ENCODE measurements around the gene EZR.
A peak's percentile ranks its signal among the peaks of the same experiment; 100 is the strongest.

Gene EZR

DNA sequence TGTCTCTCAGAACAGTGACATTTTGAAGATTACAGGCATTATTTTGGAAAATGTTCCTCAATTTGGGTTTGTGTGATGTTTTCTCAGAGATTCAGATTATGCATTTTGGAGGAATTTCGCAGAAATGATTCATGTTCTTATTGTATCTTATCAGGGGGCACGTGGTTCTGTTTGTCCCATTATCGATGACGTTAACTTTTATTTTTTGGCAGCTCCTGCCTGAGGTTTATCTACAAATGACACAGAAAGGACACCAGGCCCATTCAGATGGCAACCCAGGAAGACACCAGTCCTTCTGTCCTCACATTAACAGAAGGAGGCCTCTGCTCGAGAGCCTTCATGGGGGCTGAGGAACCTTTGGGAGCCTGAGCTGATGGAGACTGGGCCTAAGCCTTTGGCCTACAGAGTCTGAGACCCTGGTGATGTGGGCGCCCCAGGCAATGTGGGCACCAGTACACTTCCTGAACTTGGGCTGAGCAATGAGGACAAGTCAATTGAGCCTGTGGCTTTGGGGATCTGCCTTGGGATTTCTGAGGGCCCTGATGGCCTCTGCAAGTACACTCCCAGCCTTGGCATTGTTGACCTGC is 41.2 kb upstream of the EZR start:
- H3K36me3 ChIP-seq (ENCODE audit: insufficient read depth, insufficient read length, low read length): no peaks in the 10 kb centered on the region
- H3K27me3 ChIP-seq (ENCODE audit: insufficient read depth, insufficient read length): no peaks in the 10 kb centered on the region
- no peaks in the 10 kb centered on the region for H3K9me3 ChIP-seq (ENCODE audit: insufficient read depth, low read length)
- H3K9ac ChIP-seq (ENCODE audit: insufficient read length, low read depth): no peak overlapping the region
- no peak overlapping the region for H3K4me3 ChIP-seq (ENCODE audit: insufficient read length, low read depth)
- no peaks in the 10 kb centered on the region for H3K4me1 ChIP-seq (ENCODE audit: insufficient read depth, insufficient read length)
- TF ChIP-seq YY1 (IDR thresholded peaks at IDR 0.05; ENCODE audit: insufficient read depth, insufficient read length): no peak
- no peak for TF ChIP-seq ZNF274 (IDR thresholded peaks at IDR 0.05; ENCODE audit: low read depth, low read length)
- no peak for TF ChIP-seq SUZ12 (IDR thresholded peaks at IDR 0.05; ENCODE audit: extremely low read depth, insufficient read depth, insufficient read length)
- no peak for DNase-seq (ENCODE audit: low read depth, low spot score)

DNA sequence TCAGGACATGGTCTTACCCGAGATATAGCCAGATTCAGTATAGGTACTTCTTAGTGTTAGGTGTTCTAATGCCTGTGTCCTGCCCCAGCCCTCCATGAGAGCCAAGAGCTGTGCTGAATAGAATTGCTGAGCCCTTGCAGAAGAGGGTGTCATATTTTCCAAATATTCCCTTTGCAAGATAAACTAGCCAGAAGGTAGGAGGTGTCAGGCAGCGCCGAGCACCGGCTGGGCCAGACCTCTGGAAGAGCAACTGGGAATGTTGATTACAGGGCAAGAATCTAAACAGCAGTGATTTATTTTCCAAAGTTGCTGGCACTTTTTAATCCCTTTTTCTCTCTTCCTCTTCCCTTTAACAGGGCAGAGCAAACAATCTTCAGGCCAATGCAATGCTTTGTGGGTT is 37.1 kb upstream of the EZR start:
- Histone ChIP-seq H3K9me3 (ENCODE audit: insufficient read depth, low read length) (no peaks in the 10 kb centered on the region), H3K27me3 (ENCODE audit: insufficient read depth, insufficient read length) (no peaks in the 10 kb centered on the region), H3K36me3 (ENCODE audit: insufficient read depth, insufficient read length, low read length) (no peaks in the 10 kb centered on the region), H3K4me1 (ENCODE audit: insufficient read depth, insufficient read length) (peaks cover 3% of the 10 kb centered on the region), H3K9ac (ENCODE audit: insufficient read length, low read depth) (no peak overlapping the region), H3K4me3 (ENCODE audit: insufficient read length, low read depth) (no peak overlapping the region)
- no peak for DNase-seq (ENCODE audit: low read depth, low spot score)
- TF ChIP-seq YY1 (IDR thresholded peaks at IDR 0.05; ENCODE audit: insufficient read depth, insufficient read length): no peak
- TF ChIP-seq SUZ12 (IDR thresholded peaks at IDR 0.05; ENCODE audit: extremely low read depth, insufficient read depth, insufficient read length): no peak
- TF ChIP-seq ZNF274 (IDR thresholded peaks at IDR 0.05; ENCODE audit: low read depth, low read length): no peak

DNA sequence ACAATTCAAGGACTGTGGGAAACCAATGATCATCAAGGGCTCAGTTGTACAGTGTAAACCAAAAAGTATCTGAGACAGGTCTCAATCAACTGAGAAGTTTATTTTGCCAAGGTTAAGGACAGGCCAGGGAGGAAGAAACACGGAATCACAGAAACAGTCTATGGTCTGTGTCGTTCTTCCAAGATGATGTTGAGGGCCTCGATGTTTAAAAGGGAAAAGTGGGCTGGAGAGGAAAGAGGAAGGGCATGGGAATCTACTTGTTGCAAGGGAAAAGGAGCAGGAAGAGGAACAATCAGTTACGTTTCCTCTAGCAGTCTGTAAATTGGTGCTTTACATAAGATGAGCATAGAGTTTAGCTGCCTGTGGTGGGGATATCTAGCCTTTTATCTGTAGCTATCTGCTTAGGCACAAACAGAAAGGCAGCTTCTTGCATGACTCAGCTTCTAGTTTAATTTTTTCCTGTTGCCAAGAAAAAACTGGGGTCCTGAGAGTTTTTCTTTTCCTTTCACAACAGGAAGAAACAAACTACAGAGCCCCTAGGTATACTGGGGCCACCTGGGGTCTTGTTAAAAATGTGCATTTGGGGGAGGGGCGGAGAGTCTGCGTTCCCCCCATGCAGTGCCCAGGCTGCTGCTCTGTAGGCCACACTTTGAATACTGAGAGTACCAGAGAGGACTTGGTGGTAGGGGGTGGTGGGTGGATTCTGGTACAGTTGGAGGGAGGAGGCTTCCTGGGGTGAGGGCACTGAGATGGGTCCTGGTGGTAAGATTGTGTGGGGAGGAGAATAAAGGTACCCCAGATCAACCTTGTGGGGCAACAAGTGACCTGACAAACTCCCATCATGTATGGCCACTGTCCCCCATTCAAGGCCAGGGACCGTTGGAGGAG is 35.3 kb upstream of the EZR start:
- peak overlapping the region; percentile 21 for H3K9ac ChIP-seq (ENCODE audit: insufficient read length, low read depth)
- DNase-seq (ENCODE audit: low read depth, low spot score): peak; percentile 68
- TF ChIP-seq YY1 (IDR thresholded peaks at IDR 0.05; ENCODE audit: insufficient read depth, insufficient read length): no peak
- no peak for TF ChIP-seq SUZ12 (IDR thresholded peaks at IDR 0.05; ENCODE audit: extremely low read depth, insufficient read depth, insufficient read length)
- no peak for TF ChIP-seq ZNF274 (IDR thresholded peaks at IDR 0.05; ENCODE audit: low read depth, low read length)
- no peaks in the 10 kb centered on the region for H3K27me3 ChIP-seq (ENCODE audit: insufficient read depth, insufficient read length)
- no peaks in the 10 kb centered on the region for H3K9me3 ChIP-seq (ENCODE audit: insufficient read depth, low read length)
- peaks cover 6% of the 10 kb centered on the region for H3K4me1 ChIP-seq (ENCODE audit: insufficient read depth, insufficient read length)
- no peak overlapping the region for H3K4me3 ChIP-seq (ENCODE audit: insufficient read length, low read depth)
- H3K36me3 ChIP-seq (ENCODE audit: insufficient read depth, insufficient read length, low read length): no peaks in the 10 kb centered on the region

DNA sequence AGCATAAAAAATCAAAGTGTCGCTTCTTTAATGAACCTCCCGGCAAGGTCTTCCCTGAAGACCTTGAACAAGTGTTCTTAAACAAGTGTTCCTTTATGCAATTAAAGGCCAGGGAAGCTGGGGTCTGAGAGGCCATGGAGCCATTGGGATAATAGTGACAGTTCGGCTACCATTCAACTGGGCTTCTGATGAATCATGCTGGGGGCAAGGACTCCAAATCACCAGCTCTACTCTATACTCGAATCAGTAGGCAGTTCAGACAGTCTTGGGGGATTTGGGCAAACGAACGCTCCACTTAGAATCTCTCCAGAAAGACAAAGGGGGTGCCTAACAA is 34.7 kb upstream of the EZR start:
- no peaks in the 10 kb centered on the region for H3K9me3 ChIP-seq (ENCODE audit: insufficient read depth, low read length)
- peaks cover 6% of the 10 kb centered on the region for H3K4me1 ChIP-seq (ENCODE audit: insufficient read depth, insufficient read length)
- no peaks in the 10 kb centered on the region for H3K36me3 ChIP-seq (ENCODE audit: insufficient read depth, insufficient read length, low read length)
- no peak for TF ChIP-seq ZNF274 (IDR thresholded peaks at IDR 0.05; ENCODE audit: low read depth, low read length)
- no peak for TF ChIP-seq YY1 (IDR thresholded peaks at IDR 0.05; ENCODE audit: insufficient read depth, insufficient read length)
- no peak for TF ChIP-seq SUZ12 (IDR thresholded peaks at IDR 0.05; ENCODE audit: extremely low read depth, insufficient read depth, insufficient read length)
- peak overlapping the region; percentile 4 for H3K9ac ChIP-seq (ENCODE audit: insufficient read length, low read depth)
- H3K4me3 ChIP-seq (ENCODE audit: insufficient read length, low read depth): no peak overlapping the region
- no peak for DNase-seq (ENCODE audit: low read depth, low spot score)
- H3K27me3 ChIP-seq (ENCODE audit: insufficient read depth, insufficient read length): no peaks in the 10 kb centered on the region

DNA sequence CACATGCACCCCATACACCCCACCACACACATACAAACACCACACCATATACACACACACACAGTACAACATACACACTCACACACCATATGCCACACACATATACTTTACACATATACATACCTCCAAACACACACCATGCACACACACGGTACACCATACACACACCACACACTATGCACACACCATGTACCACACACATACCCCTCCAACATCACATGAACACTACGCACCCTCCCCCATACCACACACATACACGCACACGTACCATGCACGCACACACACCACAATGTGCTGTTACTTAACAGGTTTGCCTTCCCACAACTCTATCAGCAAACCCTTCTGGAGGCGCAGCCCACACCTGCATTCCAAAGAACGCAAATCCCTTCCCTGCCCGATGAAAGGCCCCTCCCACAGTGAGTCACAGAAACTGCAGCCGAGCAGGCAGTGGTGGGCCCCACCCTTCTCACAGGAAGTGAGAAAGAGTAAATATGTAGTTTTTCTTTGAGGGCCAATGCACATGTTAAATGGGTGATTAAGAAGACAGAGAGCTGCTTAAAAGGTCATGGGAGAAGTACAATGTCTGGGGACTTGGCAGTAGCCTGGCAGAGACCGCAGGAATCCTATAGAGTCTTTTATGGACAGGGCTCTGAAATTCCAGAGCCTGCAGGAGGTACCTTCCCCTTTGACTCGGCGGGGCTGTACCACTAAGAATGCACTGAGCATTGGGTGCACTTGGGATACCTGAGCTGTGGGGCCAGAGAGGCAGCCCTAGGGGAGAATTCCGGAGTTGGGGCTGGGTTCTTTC is 34.1 kb upstream of the EZR start:
- Histone ChIP-seq H3K27me3 (ENCODE audit: insufficient read depth, insufficient read length) (no peaks in the 10 kb centered on the region), H3K4me1 (ENCODE audit: insufficient read depth, insufficient read length) (peaks cover 6% of the 10 kb centered on the region), H3K36me3 (ENCODE audit: insufficient read depth, insufficient read length, low read length) (no peaks in the 10 kb centered on the region), H3K9ac (ENCODE audit: insufficient read length, low read depth) (peak overlapping the region; percentile 69), H3K4me3 (ENCODE audit: insufficient read length, low read depth) (peak overlapping the region; percentile 38), H3K9me3 (ENCODE audit: insufficient read depth, low read length) (no peaks in the 10 kb centered on the region)
- peak; percentile 95 for DNase-seq (ENCODE audit: low read depth, low spot score)
- TF ChIP-seq YY1 (IDR thresholded peaks at IDR 0.05; ENCODE audit: insufficient read depth, insufficient read length): no peak
- no peak for TF ChIP-seq ZNF274 (IDR thresholded peaks at IDR 0.05; ENCODE audit: low read depth, low read length)
- TF ChIP-seq SUZ12 (IDR thresholded peaks at IDR 0.05; ENCODE audit: extremely low read depth, insufficient read depth, insufficient read length): no peak

DNA sequence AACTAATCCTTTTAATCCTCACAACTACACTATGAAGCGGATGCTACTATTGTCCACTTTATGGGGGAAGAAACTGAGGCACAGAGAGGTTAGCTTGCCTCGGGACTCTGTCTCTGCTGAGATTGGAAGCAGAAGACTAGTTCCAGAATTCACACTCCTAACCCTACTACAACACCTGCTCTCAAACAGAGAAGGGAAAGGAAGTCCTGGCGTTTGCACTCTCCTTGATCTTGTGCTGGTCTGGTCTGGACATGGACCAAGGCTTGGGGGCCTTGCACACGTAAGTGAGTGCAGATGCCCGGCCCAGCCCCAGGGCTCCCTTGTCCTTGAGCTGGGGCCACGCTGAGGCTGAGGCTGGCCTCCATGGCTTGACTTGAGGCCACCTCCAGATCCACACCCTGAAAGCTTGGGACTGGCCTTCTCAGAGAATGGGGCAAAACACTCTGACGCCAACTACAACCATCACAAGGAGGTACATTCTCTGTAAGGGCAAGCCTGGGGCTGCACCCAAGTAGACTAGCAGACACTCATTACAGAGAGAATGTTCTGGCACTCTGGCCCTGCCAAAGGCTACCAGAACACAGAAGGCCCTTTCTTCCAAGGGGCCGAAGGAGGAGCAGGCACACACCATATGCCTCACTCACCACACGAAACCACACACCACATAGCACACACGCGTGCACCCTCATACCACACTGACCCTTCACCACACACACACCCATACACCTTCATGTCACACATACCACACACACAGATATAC is 33.3 kb upstream of the EZR start:
- Histone ChIP-seq H3K27me3 (ENCODE audit: insufficient read depth, insufficient read length) (no peaks in the 10 kb centered on the region), H3K4me3 (ENCODE audit: insufficient read length, low read depth) (peak overlapping the region; percentile 38), H3K4me1 (ENCODE audit: insufficient read depth, insufficient read length) (peaks cover 6% of the 10 kb centered on the region), H3K9me3 (ENCODE audit: insufficient read depth, low read length) (no peaks in the 10 kb centered on the region), H3K36me3 (ENCODE audit: insufficient read depth, insufficient read length, low read length) (no peaks in the 10 kb centered on the region), H3K9ac (ENCODE audit: insufficient read length, low read depth) (peak overlapping the region; percentile 69)
- DNase-seq (ENCODE audit: low read depth, low spot score): no peak
- TF ChIP-seq ZNF274 (IDR thresholded peaks at IDR 0.05; ENCODE audit: low read depth, low read length): no peak
- no peak for TF ChIP-seq YY1 (IDR thresholded peaks at IDR 0.05; ENCODE audit: insufficient read depth, insufficient read length)
- TF ChIP-seq SUZ12 (IDR thresholded peaks at IDR 0.05; ENCODE audit: extremely low read depth, insufficient read depth, insufficient read length): no peak

Measured in NT2/D1 (cell line).